ENCODE measurements around the gene HTR1A.

The HTR1A gene

GRCh38 chr5:63987053-63987452 lies 24.8 kb upstream of the HTR1A start:
- H3F3A ChIP-seq (ENCODE audit: low read depth) = no peaks in the 10 kb centered on the region
- H4K20me1 ChIP-seq (ENCODE audit: insufficient read depth, low read length, poor library complexity, severe bottlenecking) = no peaks in the 10 kb centered on the region
- TF ChIP-seq EZH2phosphoT487 (IDR thresholded peaks at IDR 0.05; ENCODE audit: borderline replicate concordance) (no peak), CTCF (conservative IDR thresholded peaks at IDR 0.05; ENCODE audit: low read length) (no peak)
- no peaks in the 10 kb centered on the region for H3K9me3 ChIP-seq (ENCODE audit: insufficient read depth, low read depth, low read length)
- H3K79me2 ChIP-seq (ENCODE audit: insufficient read depth, low read length) = no peaks in the 10 kb centered on the region
- no peak overlapping the region for H3K9ac ChIP-seq (ENCODE audit: low read depth, low read length, poor library complexity, severe bottlenecking)
- no peak overlapping the region for H3K4me2 ChIP-seq (ENCODE audit: low read depth, low read length, poor library complexity, severe bottlenecking)
- H3K27me3 ChIP-seq (ENCODE audit: insufficient read depth, low read length, poor library complexity, severe bottlenecking) = no peaks in the 10 kb centered on the region
- H3K9me2 ChIP-seq (replicated peaks; ENCODE audit: low read depth, low read length) = no peaks in the 10 kb centered on the region
- no peaks in the 10 kb centered on the region for H3K4me1 ChIP-seq (ENCODE audit: insufficient read depth, low read length, poor library complexity, severe bottlenecking)
- H3K4me3 ChIP-seq (ENCODE audit: low read length, poor library complexity, severe bottlenecking) = no peak overlapping the region
- no peak overlapping the region for H2AFZ ChIP-seq (ENCODE audit: low read length)
- no peaks in the 10 kb centered on the region for H3K36me3 ChIP-seq (ENCODE audit: insufficient read depth, low read length)

GRCh38 chr5:63981864-63982263 lies 19.6 kb upstream of the HTR1A start:
- Histone ChIP-seq H2AFZ (ENCODE audit: low read length) (no peak overlapping the region), H3K9ac (ENCODE audit: low read depth, low read length, poor library complexity, severe bottlenecking) (no peak overlapping the region), H3F3A (ENCODE audit: low read depth) (no peaks in the 10 kb centered on the region), H4K20me1 (ENCODE audit: insufficient read depth, low read length, poor library complexity, severe bottlenecking) (no peaks in the 10 kb centered on the region), H3K4me3 (ENCODE audit: low read length, poor library complexity, severe bottlenecking) (no peak overlapping the region), H3K9me2 (replicated peaks; ENCODE audit: low read depth, low read length) (no peaks in the 10 kb centered on the region), H3K27me3 (ENCODE audit: insufficient read depth, low read length, poor library complexity, severe bottlenecking) (no peaks in the 10 kb centered on the region), H3K4me2 (ENCODE audit: low read depth, low read length, poor library complexity, severe bottlenecking) (no peak overlapping the region), H3K79me2 (ENCODE audit: insufficient read depth, low read length) (no peaks in the 10 kb centered on the region), H3K36me3 (ENCODE audit: insufficient read depth, low read length) (no peaks in the 10 kb centered on the region), H3K4me1 (ENCODE audit: insufficient read depth, low read length, poor library complexity, severe bottlenecking) (no peaks in the 10 kb centered on the region), H3K9me3 (ENCODE audit: insufficient read depth, low read depth, low read length) (no peaks in the 10 kb centered on the region)
- no peak for TF ChIP-seq EZH2phosphoT487 (IDR thresholded peaks at IDR 0.05; ENCODE audit: borderline replicate concordance)
- TF ChIP-seq CTCF (conservative IDR thresholded peaks at IDR 0.05; ENCODE audit: low read length) = no peak

- TF ChIP-seq EZH2phosphoT487 (IDR thresholded peaks at IDR 0.05; ENCODE audit: borderline replicate concordance) = no peak
- no peak for TF ChIP-seq CTCF (conservative IDR thresholded peaks at IDR 0.05; ENCODE audit: low read length)
- no peaks in the 10 kb centered on the region for H3K4me1 ChIP-seq (ENCODE audit: insufficient read depth, low read length, poor library complexity, severe bottlenecking)
- no peaks in the 10 kb centered on the region for H3F3A ChIP-seq (ENCODE audit: low read depth)
- no peak overlapping the region for H3K4me2 ChIP-seq (ENCODE audit: low read depth, low read length, poor library complexity, severe bottlenecking)
- no peak overlapping the region for H3K4me3 ChIP-seq (ENCODE audit: low read length, poor library complexity, severe bottlenecking)
- H3K79me2 ChIP-seq (ENCODE audit: insufficient read depth, low read length) = no peaks in the 10 kb centered on the region
- no peaks in the 10 kb centered on the region for H3K9me3 ChIP-seq (ENCODE audit: insufficient read depth, low read depth, low read length)
- no peaks in the 10 kb centered on the region for H3K9me2 ChIP-seq (replicated peaks; ENCODE audit: low read depth, low read length)
- H3K9ac ChIP-seq (ENCODE audit: low read depth, low read length, poor library complexity, severe bottlenecking) = no peak overlapping the region
- H3K27me3 ChIP-seq (ENCODE audit: insufficient read depth, low read length, poor library complexity, severe bottlenecking) = no peaks in the 10 kb centered on the region
- no peak overlapping the region for H2AFZ ChIP-seq (ENCODE audit: low read length)
- H4K20me1 ChIP-seq (ENCODE audit: insufficient read depth, low read length, poor library complexity, severe bottlenecking) = no peaks in the 10 kb centered on the region
- H3K36me3 ChIP-seq (ENCODE audit: insufficient read depth, low read length) = no peaks in the 10 kb centered on the region
These were observed 1.7 kb upstream of the HTR1A start for GRCh38 chr5:63963926-63964325.

All from Loucy (cell line).